Measurements from ENCODE around the gene CHN1.

Gene CHN1

GRCh38 chr2:175004980-175005732 is at the start of gene CHN1:
Gene CHN1 (minus strand): TSS chr2:175005381. CDS start chr2:175004912, 469 bp downstream.
- peak; percentile 74 for DNase-seq

- DNase-seq, result no peak
These were observed 49.2 kb upstream of the CHN1 start for GRCh38 chr2:175054340-175054739.

- no peak for DNase-seq
These were observed 44.5 kb upstream of the CHN1 start for GRCh38 chr2:175049661-175050060.

DNA sequence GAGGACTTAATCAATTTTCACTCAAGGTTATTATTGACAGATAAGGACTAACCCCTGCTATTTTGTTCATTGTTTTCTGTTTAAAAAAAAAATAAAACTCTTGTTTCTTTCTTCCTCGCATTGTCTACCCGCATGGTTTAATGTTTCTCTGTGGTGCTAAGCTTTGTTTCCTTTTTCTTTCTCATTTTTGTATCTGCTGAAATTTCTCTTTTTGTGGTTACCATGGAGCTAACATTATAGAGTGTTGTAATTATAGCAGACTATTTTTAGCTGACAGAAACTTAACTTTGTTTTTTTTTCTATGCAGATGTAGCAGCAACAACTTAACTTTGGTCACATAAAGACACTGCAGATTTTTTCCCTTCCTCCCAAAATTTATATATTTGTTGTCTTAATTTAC is 43.1 kb upstream of the CHN1 start:
- no peak for DNase-seq

GRCh38 chr2:175039490-175039889 is 34.3 kb upstream of the CHN1 start:
- DNase-seq, result no peak

- no peak for DNase-seq
These were observed 33.9 kb upstream of the CHN1 start for GRCh38 chr2:175039031-175039430.

GRCh38 chr2:175037941-175038340 is 32.8 kb upstream of the CHN1 start:
- no peak for DNase-seq

DNA sequence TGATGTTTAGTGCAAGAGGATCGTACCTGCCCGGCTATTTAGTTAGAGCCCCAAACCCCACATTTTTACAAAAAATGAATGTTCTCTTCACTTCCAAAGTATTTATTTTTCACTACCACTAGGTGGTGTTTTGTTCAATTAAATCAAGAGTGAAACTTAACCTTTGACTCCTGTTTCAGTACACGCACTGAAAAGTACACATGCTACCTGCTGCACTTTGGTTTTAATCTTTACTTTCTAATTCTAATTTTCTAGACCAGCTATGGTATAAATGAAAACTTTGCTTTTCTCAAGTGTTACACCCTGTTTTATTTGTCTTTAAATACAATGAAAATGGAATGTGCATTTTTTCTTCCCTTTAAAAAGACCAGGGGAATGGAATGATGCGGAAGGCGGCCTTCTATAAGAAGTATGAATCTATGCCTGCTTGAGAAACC is 31.4 kb upstream of the CHN1 start:
- peak; percentile 44 for DNase-seq

GRCh38 chr2:175035806-175036205 is 30.6 kb upstream of the CHN1 start:
- DNase-seq, result no peak

GRCh38 chr2:175034716-175035115 is 29.5 kb upstream of the CHN1 start:
- DNase-seq, result no peak

- peak; percentile 10 for DNase-seq
These were observed 25.4 kb upstream of the CHN1 start for GRCh38 chr2:175030380-175031271.

GRCh38 chr2:175027755-175028154 is 22.6 kb upstream of the CHN1 start:
- DNase-seq, result no peak

- no peak for DNase-seq
These were observed 21.2 kb upstream of the CHN1 start for GRCh38 chr2:175026385-175026784.

GRCh38 chr2:175025946-175026345 is 20.8 kb upstream of the CHN1 start:
- DNase-seq, result no peak

DNA sequence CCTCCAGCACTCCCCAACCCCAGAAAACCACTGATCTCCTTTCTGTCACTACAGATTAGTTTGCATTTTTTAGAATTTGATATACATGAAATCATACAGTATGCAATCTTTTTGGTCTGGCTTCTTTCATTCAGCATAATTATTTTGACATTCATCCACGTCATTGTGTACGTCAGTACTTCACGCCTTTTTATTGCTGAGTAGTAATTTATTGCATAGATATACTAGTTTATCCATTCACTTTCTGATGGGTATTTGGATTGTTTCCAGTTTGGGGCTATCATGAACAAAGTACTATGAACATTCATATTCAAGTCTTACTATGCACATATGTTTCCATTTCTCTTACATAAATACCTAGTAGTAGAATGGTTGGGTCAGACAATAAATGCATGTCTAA is 20.1 kb upstream of the CHN1 start:
- no peak for DNase-seq

DNA sequence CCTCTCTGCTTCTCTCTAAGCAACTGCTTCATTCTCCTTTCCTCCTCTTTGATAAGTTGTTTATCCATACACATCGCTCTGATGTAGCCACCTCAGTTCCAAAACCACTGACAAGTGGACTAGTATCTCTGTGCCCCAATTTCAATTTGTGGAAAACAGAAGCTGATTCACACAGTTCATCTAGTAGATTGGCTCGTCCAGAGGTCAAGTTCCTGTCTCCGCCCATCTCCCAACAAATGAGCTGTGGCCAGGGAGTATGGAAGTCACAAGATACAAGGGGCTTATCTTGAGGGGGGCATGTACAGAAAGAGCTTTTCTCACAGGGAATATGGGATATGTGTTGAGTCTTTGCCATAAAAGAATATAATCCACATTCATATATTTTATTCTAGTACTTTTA is 17.7 kb upstream of the CHN1 start:
- DNase-seq, result no peak

GRCh38 chr2:175019566-175020327 is 14.6 kb upstream of the CHN1 start:
- no peak for DNase-seq

DNA sequence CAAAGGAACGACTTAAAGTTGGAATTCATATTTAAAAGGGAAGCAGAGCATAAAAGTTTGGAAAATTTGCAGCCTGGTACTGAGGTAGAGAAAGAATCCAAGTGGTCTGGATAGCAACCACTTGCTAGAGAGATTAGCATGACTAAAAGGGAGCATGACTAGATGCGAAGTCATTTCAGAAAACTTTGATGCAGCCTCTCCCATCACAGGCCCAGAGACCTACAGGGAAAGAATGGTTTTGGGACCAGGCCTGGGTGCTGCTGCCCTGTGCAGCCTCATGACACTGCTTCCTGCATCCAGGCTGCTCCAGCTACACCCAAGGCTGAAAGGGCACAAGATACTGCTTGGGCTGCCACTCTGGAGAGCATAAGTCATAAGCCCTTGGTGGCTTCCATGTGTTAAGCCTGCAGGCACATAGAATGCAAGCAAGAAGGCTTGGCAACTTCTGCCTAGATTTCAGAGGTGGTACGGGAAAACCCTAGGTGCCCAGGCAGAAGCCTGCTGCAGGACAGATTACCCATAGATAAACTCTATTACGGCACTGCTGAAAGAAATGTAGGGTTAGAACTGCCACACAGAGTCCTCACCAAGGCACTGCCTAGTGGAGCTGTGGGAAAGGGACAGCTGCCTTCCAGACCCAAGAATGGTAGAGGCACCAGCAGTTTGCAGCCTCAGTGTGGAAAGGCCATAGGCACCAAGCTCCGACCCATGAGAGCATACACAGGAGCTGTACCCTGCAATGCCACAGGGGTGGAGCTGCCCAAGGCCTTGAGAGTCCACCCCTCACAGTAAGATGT is 12.6 kb upstream of the CHN1 start:
- no peak for DNase-seq

DNA sequence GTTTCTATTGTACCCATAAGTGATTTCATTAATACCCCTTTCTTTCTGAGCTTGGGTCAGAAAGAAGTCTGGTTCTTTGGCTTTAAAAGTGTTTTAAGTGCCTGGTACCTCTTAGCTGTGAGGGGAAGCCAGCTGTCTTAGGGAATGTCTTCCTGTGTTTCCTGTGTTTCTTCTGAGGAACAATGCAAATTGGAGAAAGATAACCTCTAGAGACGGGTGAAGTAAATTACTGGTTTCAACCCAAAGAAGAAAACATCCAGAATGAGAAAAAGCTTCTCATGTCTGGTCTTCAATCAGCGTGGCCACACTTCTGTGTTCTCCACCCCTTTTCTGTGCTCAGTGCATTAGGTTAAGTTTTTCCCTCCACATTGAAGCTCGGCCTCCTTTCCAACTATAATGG is 10.2 kb upstream of the CHN1 start:
- no peak for DNase-seq

- no peak for DNase-seq
These were observed 7.3 kb upstream of the CHN1 start for GRCh38 chr2:175012516-175012915.

GRCh38 chr2:175011505-175011904 is 6.3 kb upstream of the CHN1 start:
- DNase-seq, result no peak

- no peak for DNase-seq
These were observed 5.7 kb upstream of the CHN1 start for GRCh38 chr2:175010848-175011254.

Measured in activated CD4-positive, alpha-beta T cell treated with anti-CD3 and anti-CD28 coated beads, Interleukin-10, Interleukin-2, amounts not matched to agents 100 ng/mL and 50 ng/mL, durations not matched to agents 16 hours and 8 hours (primary cell).